ENCODE measurements around the gene EPB41L4A. TPM values are rescaled to one million over a fixed set of nuclear protein-coding genes. Genes with fewer than 3 reads are reported as not detected.

The EPB41L4A gene
- total RNA-seq, 4 donors from 2014 or later = 10.1 to 32.9 (median 11.6) TPM

DNA sequence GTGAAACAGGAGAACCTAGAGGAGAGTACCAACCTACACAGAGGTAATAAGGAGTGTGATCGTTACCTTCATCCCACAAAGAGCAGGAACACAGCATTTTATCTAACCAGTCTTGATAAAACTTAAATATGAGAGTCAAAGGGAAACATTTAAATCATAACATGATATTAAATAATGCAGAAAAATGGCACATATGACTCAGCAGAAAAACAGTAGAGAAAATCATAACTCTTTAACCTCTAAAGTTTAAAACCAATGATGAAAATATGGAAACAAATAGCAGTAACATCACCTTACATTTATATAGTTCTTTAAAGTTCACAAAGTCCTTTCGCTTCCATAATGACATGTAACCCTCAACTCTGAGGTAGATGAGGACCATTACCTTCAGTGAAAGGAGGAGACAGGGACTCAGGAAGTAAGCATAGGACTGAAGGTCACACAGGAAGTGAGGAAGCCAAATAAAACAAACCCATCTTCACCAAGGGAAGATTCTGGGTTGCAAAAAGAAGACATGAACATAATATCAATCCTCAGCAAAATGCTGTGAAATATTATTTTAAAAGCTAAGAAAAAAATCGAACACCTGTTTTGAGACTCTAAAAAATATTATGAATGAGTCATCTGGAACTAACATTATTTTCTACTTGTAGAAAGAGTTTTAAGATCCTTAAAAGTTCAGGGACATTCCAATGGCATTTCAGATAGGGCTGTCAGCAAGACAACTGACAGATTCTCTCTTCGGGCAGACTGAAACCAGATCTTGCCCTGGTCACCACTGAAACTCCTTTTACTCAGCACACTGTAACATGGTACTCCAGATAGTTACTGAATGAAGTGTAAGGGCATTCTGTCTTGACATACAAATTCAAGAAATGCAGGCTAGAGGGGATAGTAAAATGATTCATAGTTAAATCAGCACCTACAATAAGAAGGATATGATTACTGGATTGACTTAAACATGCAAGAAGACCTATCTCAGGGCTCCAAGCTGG, 148.5 kb downstream of the EPB41L4A start:
- no peak overlapping the region for H3K4me3 ChIP-seq
- no peaks in the 10 kb centered on the region for H3K36me3 ChIP-seq
- 81 to 84% methylated on average over 4 of the region's 4 CpGs for WGBS, 2 donors (ENCODE audit: low coverage in 1 of 2)
- no peak overlapping the region for H3K27ac ChIP-seq
- no peaks in the 10 kb centered on the region for H3K27me3 ChIP-seq
- no peak for DNase-seq
- intact Hi-C loops (cut with DNase I; ENCODE audit: low total_unique reads) = no loop called here
- in situ Hi-C loops (cut with MboI; ENCODE audit: low pct_ligation_motif_present in 1 of 4, low pct_unique_long_range_greater_than_20kb in 1 of 4, low sequenced_read_pairs in 3 of 4) = no loop called here
- no peaks in the 10 kb centered on the region for H3K9me3 ChIP-seq
- H3K4me1 ChIP-seq = no peaks in the 10 kb centered on the region
- TF ChIP-seq POLR2A (IDR thresholded peaks at IDR 0.05) (no peak), CTCF (IDR thresholded peaks at IDR 0.05) (no peak), POLR2AphosphoS5 (IDR thresholded peaks at IDR 0.05) (no peak), EP300 (IDR thresholded peaks at IDR 0.05; ENCODE audit: low read depth) (no peak)

GRCh38 chr5:112267231-112267630, 151.8 kb downstream of the EPB41L4A start:
- intact Hi-C loops (cut with DNase I; ENCODE audit: low total_unique reads) (no loop called here), in situ Hi-C loops (cut with MboI; ENCODE audit: low pct_ligation_motif_present in 1 of 4, low pct_unique_long_range_greater_than_20kb in 1 of 4, low sequenced_read_pairs in 3 of 4) (no loop called here)

DNA sequence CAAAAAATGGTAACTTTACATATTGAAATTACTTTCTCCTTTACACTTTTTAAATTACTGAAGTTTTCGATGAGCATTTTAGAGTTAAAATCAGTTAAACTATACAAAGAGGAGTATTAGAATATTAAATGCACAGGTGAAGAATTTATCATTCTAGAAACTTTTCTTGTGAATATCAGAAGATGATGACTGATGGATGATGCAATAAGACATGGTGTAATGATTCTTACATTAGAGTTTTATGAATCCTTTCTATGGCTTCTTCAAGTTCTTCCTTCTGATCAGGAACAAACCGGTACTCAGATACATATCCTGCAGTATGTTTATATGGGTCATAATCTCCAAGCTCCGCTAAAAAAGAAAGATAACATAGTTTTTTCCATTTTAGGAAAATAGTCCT, 154.4 kb downstream of the EPB41L4A start:
- no peak overlapping the region for H3K27ac ChIP-seq
- H3K4me3 ChIP-seq = no peak overlapping the region
- TF ChIP-seq POLR2A (IDR thresholded peaks at IDR 0.05) (no peak), POLR2AphosphoS5 (IDR thresholded peaks at IDR 0.05) (no peak), CTCF (IDR thresholded peaks at IDR 0.05) (no peak), EP300 (IDR thresholded peaks at IDR 0.05; ENCODE audit: low read depth) (no peak)
- in situ Hi-C loops (cut with MboI; ENCODE audit: low pct_ligation_motif_present in 1 of 4, low pct_unique_long_range_greater_than_20kb in 1 of 4, low sequenced_read_pairs in 3 of 4) (no loop called here), intact Hi-C loops (cut with DNase I; ENCODE audit: low total_unique reads) (no loop called here)
- H3K9me3 ChIP-seq = no peaks in the 10 kb centered on the region
- no peaks in the 10 kb centered on the region for H3K27me3 ChIP-seq
- no peaks in the 10 kb centered on the region for H3K36me3 ChIP-seq
- H3K4me1 ChIP-seq = no peaks in the 10 kb centered on the region
- DNase-seq = no peak
- WGBS, 2 donors (ENCODE audit: low coverage in 1 of 2) = 89 to 95% methylated on average over 2 to 3 of the region's 3 CpGs

More at GRCh38 chr5:112267231-112267630, 151.8 kb downstream of the EPB41L4A start:
- no peak overlapping the region for H3K4me3 ChIP-seq
- H3K27ac ChIP-seq = no peak overlapping the region
- H3K27me3 ChIP-seq = no peaks in the 10 kb centered on the region
- H3K36me3 ChIP-seq = no peaks in the 10 kb centered on the region
- no peak for DNase-seq
- no peak for TF ChIP-seq CTCF (IDR thresholded peaks at IDR 0.05)
- no peak for TF ChIP-seq POLR2AphosphoS5 (IDR thresholded peaks at IDR 0.05)
- TF ChIP-seq EP300 (IDR thresholded peaks at IDR 0.05; ENCODE audit: low read depth) = no peak
- no peak for TF ChIP-seq POLR2A (IDR thresholded peaks at IDR 0.05)
- 83% methylated on average over 4 of the region's 4 CpGs for WGBS, 2 donors (ENCODE audit: low coverage in 1 of 2)
- no peaks in the 10 kb centered on the region for H3K4me1 ChIP-seq
- no peaks in the 10 kb centered on the region for H3K9me3 ChIP-seq

DNA sequence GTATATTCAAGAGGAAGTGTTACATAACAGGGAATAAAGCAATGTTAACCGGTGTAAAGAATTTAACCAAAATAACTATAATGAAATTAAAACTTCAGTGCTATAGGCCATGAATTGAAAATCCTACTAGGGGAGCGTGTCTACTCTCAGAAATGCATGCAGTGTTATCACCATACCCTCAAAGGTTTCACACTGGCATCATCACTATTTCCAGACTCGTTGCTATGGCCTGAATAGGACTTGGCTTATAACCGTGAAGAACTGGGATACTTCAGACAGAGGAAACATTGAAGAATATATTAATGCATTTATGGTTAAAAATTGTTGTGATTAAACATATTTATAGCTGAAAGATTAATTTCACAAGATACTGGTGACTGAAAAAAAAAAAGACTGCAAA, 154.9 kb downstream of the EPB41L4A start:
- no peaks in the 10 kb centered on the region for H3K36me3 ChIP-seq
- in situ Hi-C loops (cut with MboI; ENCODE audit: low pct_ligation_motif_present in 1 of 4, low pct_unique_long_range_greater_than_20kb in 1 of 4, low sequenced_read_pairs in 3 of 4) = no loop called here
- no peaks in the 10 kb centered on the region for H3K4me1 ChIP-seq
- H3K9me3 ChIP-seq = no peaks in the 10 kb centered on the region
- no peak overlapping the region for H3K4me3 ChIP-seq
- no peaks in the 10 kb centered on the region for H3K27me3 ChIP-seq
- no peak for DNase-seq
- WGBS, 2 donors (ENCODE audit: low coverage in 1 of 2) = 68 to 86% methylated on average over 4 of the region's 4 CpGs
- TF ChIP-seq POLR2AphosphoS5 (IDR thresholded peaks at IDR 0.05) (no peak), POLR2A (IDR thresholded peaks at IDR 0.05) (no peak), EP300 (IDR thresholded peaks at IDR 0.05; ENCODE audit: low read depth) (no peak), CTCF (IDR thresholded peaks at IDR 0.05) (no peak)
- intact Hi-C loops (cut with DNase I; ENCODE audit: low total_unique reads) = no loop called here
- no peak overlapping the region for H3K27ac ChIP-seq

All from transverse colon (tissue), 4 donors.